H1 (cell line): ENCODE results near the gene GYS2. TPM values are rescaled to one million over a fixed set of nuclear protein-coding genes. Genes with fewer than 3 reads are reported as not detected.

Source experiments
- CTCF ChIA-PET: fragments of 300-600 bp; sonication (Branson Sonifier 250); formaldehyde crosslinking; loops from one replicate; lab custom pipeline; 2021; ENCODE audit not compliant: partially characterized antibody; lab: Charles Lee
- POLR2A ChIA-PET: fragments of 300-600 bp; sonication (Branson Sonifier 250); formaldehyde crosslinking; loops from one replicate; lab custom pipeline; 2021; ENCODE audit warnings: inconsistent platforms; ENCODE audit not compliant: partially characterized antibody; lab: Charles Lee
- DNase-seq, 2 experiments: peaks; one replicate each; pipeline versions ENCODE4 v3.0.0 to v3.0.0-alpha.2; 2010 to 2022; ENCODE audit warnings: low spot score in 2 of 2, low read depth in 1 of 2, mixed read lengths in 1 of 2
- FAIRE-seq: peaks from 2 replicates; lab custom pipeline; 2011; peaks lifted over from hg19 to GRCh38; lab: Jason Lieb, UNC
- H2AFZ ChIP-seq: 2 replicates; pipeline ENCODE4 v1.8.1; 2012; ENCODE audit warnings: low read length, inconsistent platforms
- H2AK5ac ChIP-seq: 2 replicates; pipeline ENCODE4 v1.6.1; 2013; ENCODE audit warnings: low read depth, low read length
- H2BK120ac ChIP-seq: replicated peaks from 2 replicates; pipeline ENCODE3; 2013; ENCODE audit warnings: low read depth, low read length, inconsistent platforms
- H2BK12ac ChIP-seq: 2 replicates; pipeline ENCODE4 v1.6.1; 2013; ENCODE audit warnings: low read depth, low read length
- H2BK15ac ChIP-seq: 2 replicates; pipeline ENCODE4 v1.6.1; 2013; ENCODE audit warnings: low read length
- H2BK20ac ChIP-seq: 2 replicates; pipeline ENCODE4 v1.6.1; 2013; ENCODE audit warnings: low read length
- H2BK5ac ChIP-seq: 2 replicates; pipeline ENCODE4 v1.6.1; 2013; ENCODE audit warnings: low read depth, low read length
- H3K14ac ChIP-seq: 2 replicates; pipeline ENCODE4 v1.6.1; 2013; ENCODE audit warnings: inconsistent platforms; ENCODE audit not compliant: insufficient read length
- H3K18ac ChIP-seq: 2 replicates; pipeline ENCODE4 v1.6.1; 2013; ENCODE audit warnings: low read length; ENCODE audit errors: extremely low read depth
- H3K23ac ChIP-seq: 2 replicates; pipeline ENCODE4 v1.6.1; 2013; ENCODE audit warnings: inconsistent platforms; ENCODE audit not compliant: insufficient read length
- H3K23me2 ChIP-seq: 2 replicates; pipeline ENCODE4 v1.6.1; 2013; ENCODE audit warnings: low read depth, low read length
- H3K27ac ChIP-seq: 2 replicates; pipeline ENCODE4 v1.6.1; 2011; ENCODE audit warnings: low read depth, low read length, inconsistent platforms
- H3K27me3 ChIP-seq, 4 experiments: replicated peaks in 1 of 4; 1 replicate in 1 of 4; 2 replicates in 3 of 4; pipeline versions ENCODE4 v1.6.1 to v1.8.1; 2011 to 2013; ENCODE audit warnings: low read length in 3 of 4, mild to moderate bottlenecking in 3 of 4, inconsistent platforms in 2 of 4, mixed read lengths in 2 of 4, moderate library complexity in 1 of 4; ENCODE audit not compliant: control insufficient read depth in 3 of 4, insufficient read depth in 3 of 4; ENCODE audit errors: extremely low read depth in 1 of 4
- H3K36me3 ChIP-seq, 4 experiments: 2 replicates each; pipeline versions ENCODE4 v1.6.1 to v1.8.1; 2011 to 2013; ENCODE audit warnings: mild to moderate bottlenecking in 4 of 4, low read length in 3 of 4, moderate library complexity in 2 of 4, control low read depth in 1 of 4, inconsistent platforms in 1 of 4; ENCODE audit not compliant: insufficient read depth in 4 of 4, control insufficient read depth in 2 of 4
- H3K4ac ChIP-seq: replicated peaks from 2 replicates; pipeline ENCODE3; 2013; ENCODE audit warnings: low read length, low read depth, mixed read lengths, inconsistent platforms; ENCODE audit not compliant: insufficient read length
- H3K4me1 ChIP-seq, 4 experiments: replicated peaks in 1 of 4; 1 replicate in 1 of 4; 2 replicates in 3 of 4; pipeline versions ENCODE4 v1.6.1 to v1.8.1; 2011 to 2013; ENCODE audit warnings: low read length in 3 of 4, inconsistent platforms in 2 of 4, mixed read lengths in 1 of 4; ENCODE audit not compliant: insufficient read depth in 4 of 4, control insufficient read depth in 3 of 4
- H3K4me2 ChIP-seq, 2 experiments: 2 replicates each; pipeline versions ENCODE4 v1.6.1 to v1.8.1; 2011 to 2013; ENCODE audit warnings: low read depth in 2 of 2, low read length in 2 of 2, control low read depth in 1 of 2, inconsistent platforms in 1 of 2, mild to moderate bottlenecking in 1 of 2; ENCODE audit not compliant: insufficient read depth in 1 of 2
- H3K4me3 ChIP-seq, 4 experiments: fragments of 200-600, 300-600 bp in 1 of 4; sonication (generic), shearing (Covaris generic), sonication (Bioruptor Twin) in 1 of 4; 2 replicates each; pipeline versions ENCODE4 v1.5.1 to v1.8.1; 2011 to 2016; ENCODE audit warnings: low read length in 4 of 4, low read depth in 3 of 4, control low read depth in 2 of 4, inconsistent platforms in 2 of 4, mild to moderate bottlenecking in 2 of 4, mixed read lengths in 1 of 4, moderate library complexity in 1 of 4; ENCODE audit not compliant: insufficient read depth in 2 of 4; ENCODE audit errors: extremely low read depth in 1 of 4
- H3K56ac ChIP-seq: replicated peaks from 2 replicates; pipeline ENCODE3; 2013; ENCODE audit warnings: low read depth, mild to moderate bottlenecking, mixed read lengths, low read length, inconsistent platforms; ENCODE audit not compliant: insufficient read length
- H3K79me1 ChIP-seq: 2 replicates; pipeline ENCODE4 v1.6.1; 2013; ENCODE audit warnings: low read depth, low read length, control low read depth
- H3K79me2 ChIP-seq, 2 experiments: 2 replicates each; pipeline versions ENCODE4 v1.6.1 to v1.8.1; 2012 to 2013; ENCODE audit warnings: low read length in 2 of 2, mild to moderate bottlenecking in 2 of 2, inconsistent platforms in 1 of 2; ENCODE audit not compliant: insufficient read depth in 2 of 2, control insufficient read depth in 1 of 2
- H3K9ac ChIP-seq, 4 experiments: replicated peaks in 1 of 4; 1 replicate in 1 of 4; 2 replicates in 3 of 4; pipeline versions ENCODE4 v1.6.1 to v1.8.1; 2011 to 2013; ENCODE audit warnings: low read depth in 3 of 4, low read length in 3 of 4, control low read depth in 2 of 4, mild to moderate bottlenecking in 2 of 4, moderate library complexity in 2 of 4, inconsistent platforms in 1 of 4; ENCODE audit errors: extremely low read depth in 1 of 4
- H3K9me3 ChIP-seq, 2 experiments: 2 replicates each; pipeline versions ENCODE4 v1.6.1 to v1.8.1; 2012 to 2013; ENCODE audit warnings: mild to moderate bottlenecking in 2 of 2, moderate library complexity in 2 of 2, control low read depth in 1 of 2, inconsistent platforms in 1 of 2, low read depth in 1 of 2, low read length in 1 of 2, mixed read lengths in 1 of 2; ENCODE audit not compliant: insufficient read depth in 2 of 2
- H4K20me1 ChIP-seq, 2 experiments: replicated peaks in 1 of 2; 2 replicates each; pipeline versions ENCODE3 to v1.8.1; 2011 to 2013; ENCODE audit warnings: inconsistent platforms in 2 of 2, low read length in 2 of 2, mild to moderate bottlenecking in 1 of 2; ENCODE audit not compliant: insufficient read depth in 2 of 2, control insufficient read depth in 1 of 2
- H4K5ac ChIP-seq: 2 replicates; pipeline ENCODE4 v1.6.1; 2013; ENCODE audit warnings: low read length, low read depth, mixed read lengths, inconsistent platforms; ENCODE audit not compliant: insufficient read length
- H4K8ac ChIP-seq: 2 replicates; pipeline ENCODE4 v1.8.0; 2013; ENCODE audit warnings: mild to moderate bottlenecking, moderate library complexity, low read length, inconsistent platforms; ENCODE audit not compliant: insufficient read depth; ENCODE audit errors: extremely low read depth
- H4K91ac ChIP-seq: replicated peaks from 2 replicates; pipeline ENCODE3; 2013; ENCODE audit warnings: low read length, mixed read lengths, inconsistent platforms; ENCODE audit not compliant: insufficient read length
- ASH2L ChIP-seq: fragments of 200-600, 300-600 bp; sonication (generic); IDR thresholded peaks from one replicate; pipeline ENCODE4 v1.7.1; 2017; ENCODE audit warnings: low read length
- BCL11A ChIP-seq, 2 experiments: IDR thresholded peaks; one replicate each; pipeline ENCODE4 v1.6.1; 2011; ENCODE audit warnings: low read depth in 2 of 2, low read length in 2 of 2, mild to moderate bottlenecking in 2 of 2
- BRCA1 ChIP-seq: IDR thresholded peaks from 2 replicates; pipeline ENCODE4 v1.6.1; 2012; ENCODE audit warnings: low read depth, low read length, improper control_type of control experiment
- CEBPB ChIP-seq: IDR thresholded peaks from 2 replicates; pipeline ENCODE4 v1.6.1; 2012; ENCODE audit warnings: low read depth, low read length
- CHD1 ChIP-seq: IDR thresholded peaks from 2 replicates; pipeline ENCODE4 v1.6.1; 2012; ENCODE audit warnings: low read depth, low read length, improper control_type of control experiment
- E2F6 ChIP-seq: IDR thresholded peaks from 2 replicates; pipeline ENCODE4 v1.6.1; 2012; ENCODE audit warnings: inconsistent platforms
- EGR1 ChIP-seq: IDR thresholded peaks from 2 replicates; pipeline ENCODE4 v1.6.1; 2011; ENCODE audit warnings: low read depth, low read length, borderline replicate concordance
- FOSL1 ChIP-seq: IDR thresholded peaks from 2 replicates; pipeline ENCODE4 v1.6.1; 2011; ENCODE audit warnings: mild to moderate bottlenecking, low read depth, low read length, moderate library complexity; ENCODE audit not compliant: insufficient read depth
- JUND ChIP-seq: IDR thresholded peaks from 2 replicates; pipeline ENCODE4 v1.6.1; 2011; ENCODE audit warnings: mild to moderate bottlenecking, improper control_type of control experiment, low read length
- NRF1 ChIP-seq: IDR thresholded peaks from 2 replicates; pipeline ENCODE4 v1.6.1; 2011; ENCODE audit warnings: mild to moderate bottlenecking, low read depth, low read length, improper control_type of control experiment
- POLR2A ChIP-seq, 2 experiments: IDR thresholded peaks; 1 replicate in 1 of 2; 2 replicates in 1 of 2; pipeline ENCODE4 v1.6.1; 2011; ENCODE audit warnings: low read depth in 2 of 2, low read length in 2 of 2, mild to moderate bottlenecking in 2 of 2; ENCODE audit errors: control extremely low read depth in 1 of 2
- RBBP5 ChIP-seq: IDR thresholded peaks from 2 replicates; pipeline ENCODE4 v1.7.1; 2012; ENCODE audit warnings: low read depth, mild to moderate bottlenecking, inconsistent platforms, low read length, moderate library complexity, borderline replicate concordance
- RNF2 ChIP-seq: fragments of 200-900, 300-1000 bp; sonication (generic); IDR thresholded peaks from 2 replicates; pipeline ENCODE4 v1.7.1; 2016; ENCODE audit warnings: borderline replicate concordance, low read depth, mild to moderate bottlenecking, antibody characterized with exemption, low read length; ENCODE audit not compliant: poor library complexity, severe bottlenecking; ENCODE audit errors: missing control alignments
- SIRT6 ChIP-seq: IDR thresholded peaks from one replicate; pipeline ENCODE4 v1.7.1; 2012; ENCODE audit warnings: low read length, inconsistent platforms
- SRF ChIP-seq: IDR thresholded peaks from 2 replicates; pipeline ENCODE4 v1.6.1; 2011; ENCODE audit warnings: mild to moderate bottlenecking, low read depth, low read length, moderate library complexity
- SUZ12 ChIP-seq: fragments of 200-600 bp; sonication (generic); IDR thresholded peaks from 2 replicates; pipeline ENCODE4 v1.6.1; 2012; ENCODE audit warnings: mild to moderate bottlenecking, inconsistent platforms, low read length, moderate library complexity, mixed read lengths
- TBP ChIP-seq: IDR thresholded peaks from 2 replicates; pipeline ENCODE4 v1.6.1; 2011; ENCODE audit warnings: low read depth, low read length, improper control_type of control experiment
- polyA plus RNA-seq, 7 experiments: library from polyadenylated mRNA; depleted of rRNA in 3 of 7; stranded (reverse) in 5 of 7; unstranded in 2 of 7; fragments of >200 nt in 5 of 7; fragments of 200-250 nt in 2 of 7; gene quantifications; 1 replicate in 5 of 7; 2 replicates in 1 of 7; 4 replicates in 1 of 7; pipeline versions ENCODE4 v1.2.1 to v1.2.3, GENCODE V29; 2011 to 2013; ENCODE audit warnings: missing spikeins in 2 of 7, mixed read lengths in 2 of 7
- total RNA-seq: library from RNA; stranded (reverse); fragmentation: NEBNext Ultra II Directional; extraction: Animal tissue kit (Norgen Biotek cat#: 25700); gene quantifications from 2 replicates; pipeline ENCODE4 v1.2.1, GENCODE V29; 2021

GYS2 gene
- total and polyA plus RNA-seq, 2 of the 8 experiments (the other 6 are each of a cell fraction or from before 2014, with no cell fraction given), result not detected

- Histone ChIP-seq H3K4me3 (no peak overlapping the region), H4K91ac (no peak overlapping the region), H3K18ac (no peak overlapping the region), H4K5ac (no peak overlapping the region), H4K20me1 (no peaks in the 10 kb centered on the region), H2BK20ac (no peak overlapping the region), H3K23ac (no peak overlapping the region), H3K79me2 (no peaks in the 10 kb centered on the region), H3K27me3 (no peaks in the 10 kb centered on the region), H3K79me1 (no peaks in the 10 kb centered on the region), H2AK5ac (no peak overlapping the region), H3K9ac (no peak overlapping the region), H2BK5ac (no peak overlapping the region), H3K36me3 (no peaks in the 10 kb centered on the region), H3K4me2 (no peak overlapping the region), H3K14ac (no peak overlapping the region), H2AFZ (no peak overlapping the region), H4K8ac (no peak overlapping the region), H2BK120ac (no peak overlapping the region), H2BK12ac (no peak overlapping the region), H2BK15ac (no peak overlapping the region), H3K23me2 (no peaks in the 10 kb centered on the region), H3K9me3 (no peaks in the 10 kb centered on the region), H3K27ac (no peak overlapping the region), H3K4me1 (no peaks in the 10 kb centered on the region), H3K56ac (no peak overlapping the region), H3K4ac (no peak overlapping the region)
- POLR2A ChIA-PET, result interaction anchor here (1.1 kb wide), 1 partner anchor 49 kb away, joined by 3 read pairs; no protein-coding TSS in a partner anchor
- CTCF ChIA-PET, result interaction anchor here (0.8 kb wide), 1 partner anchor 90 kb away, joined by 3 read pairs; no protein-coding TSS in a partner anchor
- DNase-seq (no peak), FAIRE-seq (no peak)
- no peak for TF ChIP-seq E2F6
- TF ChIP-seq SRF, result no peak
- no peak for TF ChIP-seq CEBPB
- no peak for TF ChIP-seq SIRT6
- no peak for TF ChIP-seq RNF2
- TF ChIP-seq ASH2L, result no peak
- TF ChIP-seq BRCA1, result no peak
- no peak for TF ChIP-seq CHD1
- TF ChIP-seq NRF1, result no peak
- no peak for TF ChIP-seq SUZ12
- TF ChIP-seq FOSL1, result no peak
- TF ChIP-seq EGR1, result no peak
- no peak for TF ChIP-seq RBBP5
- no peak for TF ChIP-seq JUND
- no peak for TF ChIP-seq TBP
- no peak for TF ChIP-seq POLR2A (IDR thresholded peaks at IDR 0.05; ENCODE audit: control extremely low read depth in 1 of 2, low read depth in 2 of 2, low read length in 2 of 2)
- no peak for TF ChIP-seq BCL11A (IDR thresholded peaks at IDR 0.05; ENCODE audit: low read depth in 2 of 2, low read length in 2 of 2)
These were observed 3.5 kb upstream of the GYS2 start for GRCh38 chr12:21608196-21608595.
